Uterus (tissue), 2 donors: ENCODE measurements around the gene RNH1.

Experiments
- POLR2A ChIP-seq, 2 donors: fragments of 450-650 bp; IDR thresholded peaks; one replicate each; pipeline ENCODE4 v1.6.1; 2016; ENCODE audit warnings: antibody characterized with exemption in 2 of 2, mild to moderate bottlenecking in 1 of 2, moderate library complexity in 1 of 2
- TF ChIP-seq, protein P1 (sequence below), 4 experiments: fragments of 200-600 bp in 2 of 4; fragments of 450-650 bp in 2 of 4; sonication (generic) in 2 of 4; IDR thresholded peaks; one replicate each; pipeline ENCODE4 v1.5.1; 2016 to 2019; ENCODE audit warnings: antibody characterized with exemption in 4 of 4, mild to moderate bottlenecking in 2 of 4, moderate library complexity in 1 of 4

DNA sequence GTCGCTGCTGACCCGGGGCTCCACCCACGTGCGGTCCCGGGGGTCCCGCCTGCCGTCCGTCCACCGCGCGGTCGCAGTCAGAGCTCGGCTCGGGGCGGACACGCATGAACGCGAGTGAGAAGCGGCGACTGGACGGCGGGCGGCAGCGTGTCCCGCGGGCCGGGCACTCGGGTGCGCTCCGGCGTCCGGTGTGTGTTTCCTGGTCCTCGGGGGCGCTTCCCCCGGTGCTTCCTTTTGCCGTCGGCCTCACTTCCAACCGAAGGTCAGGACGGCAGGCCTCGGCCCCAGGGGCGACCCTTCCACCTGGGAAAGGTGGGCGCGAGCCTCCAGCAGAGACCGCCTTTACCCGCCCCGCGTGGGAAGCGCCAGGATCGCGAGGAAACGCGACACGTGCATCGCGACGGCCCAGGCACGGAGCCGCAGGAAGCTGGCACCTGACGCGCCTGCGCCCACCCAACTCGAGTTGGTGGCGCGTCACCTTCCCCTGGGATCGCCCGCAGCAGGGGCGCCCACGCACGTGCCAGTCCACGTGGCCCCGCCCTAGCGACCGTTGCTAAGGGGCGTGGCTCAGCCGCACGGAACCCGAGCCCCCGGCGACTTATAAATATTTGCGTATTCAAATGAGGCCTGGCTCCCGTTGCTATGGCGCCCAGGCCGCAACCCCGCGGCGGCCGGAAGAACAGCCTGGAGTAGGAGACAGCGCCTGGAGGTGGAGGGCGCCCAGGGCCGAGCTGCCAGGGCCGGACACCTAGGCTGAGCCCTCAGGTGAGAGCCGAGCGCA, 30.0 kb upstream of the RNH1 start, which contains the start of gene LRRC56:
- TF ChIP-seq, protein P1, sequence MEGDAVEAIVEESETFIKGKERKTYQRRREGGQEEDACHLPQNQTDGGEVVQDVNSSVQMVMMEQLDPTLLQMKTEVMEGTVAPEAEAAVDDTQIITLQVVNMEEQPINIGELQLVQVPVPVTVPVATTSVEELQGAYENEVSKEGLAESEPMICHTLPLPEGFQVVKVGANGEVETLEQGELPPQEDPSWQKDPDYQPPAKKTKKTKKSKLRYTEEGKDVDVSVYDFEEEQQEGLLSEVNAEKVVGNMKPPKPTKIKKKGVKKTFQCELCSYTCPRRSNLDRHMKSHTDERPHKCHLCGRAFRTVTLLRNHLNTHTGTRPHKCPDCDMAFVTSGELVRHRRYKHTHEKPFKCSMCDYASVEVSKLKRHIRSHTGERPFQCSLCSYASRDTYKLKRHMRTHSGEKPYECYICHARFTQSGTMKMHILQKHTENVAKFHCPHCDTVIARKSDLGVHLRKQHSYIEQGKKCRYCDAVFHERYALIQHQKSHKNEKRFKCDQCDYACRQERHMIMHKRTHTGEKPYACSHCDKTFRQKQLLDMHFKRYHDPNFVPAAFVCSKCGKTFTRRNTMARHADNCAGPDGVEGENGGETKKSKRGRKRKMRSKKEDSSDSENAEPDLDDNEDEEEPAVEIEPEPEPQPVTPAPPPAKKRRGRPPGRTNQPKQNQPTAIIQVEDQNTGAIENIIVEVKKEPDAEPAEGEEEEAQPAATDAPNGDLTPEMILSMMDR (IDR thresholded peaks at IDR 0.05), result no peak
- TF ChIP-seq POLR2A (IDR thresholded peaks at IDR 0.05), result no peak
